ENCODE data around the gene ADGRA1.

- TF ChIP-seq POLR2A (IDR thresholded peaks at IDR 0.05) = no peak
- no peak for TF ChIP-seq CTCF (IDR thresholded peaks at IDR 0.05)
Observed at GRCh38 chr10:133114251-133114650, 26.5 kb downstream of the ADGRA1 start.

Measured in prostate gland (tissue), 2 donors.